DOHH2 (cell line): ENCODE data around the gene SSBP3.

Source experiments
- H3F3A ChIP-seq: fragments of 200-600 bp; sonication (generic), shearing (Covaris generic); 2 replicates; pipeline ENCODE4 v1.6.0; 2016; ENCODE audit warnings: antibody characterized with exemption, mild to moderate bottlenecking; ENCODE audit not compliant: control insufficient read depth, insufficient read depth
- H3K27ac ChIP-seq: fragments of 200-600 bp; sonication (generic); 2 replicates; pipeline ENCODE4 v1.5.1; 2014; ENCODE audit warnings: low read depth, mild to moderate bottlenecking, low read length, moderate library complexity
- H3K27me3 ChIP-seq: fragments of 200-600 bp; sonication (generic); 2 replicates; pipeline ENCODE4 v1.6.1; 2014; ENCODE audit warnings: mild to moderate bottlenecking, low read length, mixed read lengths; ENCODE audit not compliant: control insufficient read depth
- H3K36me3 ChIP-seq: fragments of 200-600 bp; sonication (generic); 2 replicates; pipeline ENCODE4 v1.6.1; 2014; ENCODE audit warnings: mild to moderate bottlenecking, low read length, moderate library complexity, mixed read lengths; ENCODE audit not compliant: control insufficient read depth
- H3K4me1 ChIP-seq: fragments of 200-600 bp; sonication (generic); 2 replicates; pipeline ENCODE4 v1.6.1; 2014; ENCODE audit warnings: mild to moderate bottlenecking, low read length, mixed read lengths; ENCODE audit not compliant: control insufficient read depth
- H3K4me2 ChIP-seq: fragments of 200-600 bp; sonication (generic); 2 replicates; pipeline ENCODE4 v1.6.0; 2014; ENCODE audit warnings: mild to moderate bottlenecking, low read length, moderate library complexity
- H3K4me3 ChIP-seq: fragments of 200-600 bp; sonication (generic); 2 replicates; pipeline ENCODE4 v1.5.1; 2014; ENCODE audit warnings: mild to moderate bottlenecking, low read length, mixed read lengths
- H3K79me2 ChIP-seq: fragments of 200-600 bp; sonication (generic); 2 replicates; pipeline ENCODE4 v1.6.1; 2014; ENCODE audit warnings: mild to moderate bottlenecking, low read length, mixed read lengths; ENCODE audit not compliant: control insufficient read depth
- H3K9me2 ChIP-seq: fragments of 200-600 bp; sonication (generic); replicated peaks from 2 replicates; pipeline ENCODE4 v1.6.1; 2014; ENCODE audit warnings: mild to moderate bottlenecking, low read length, mixed read lengths; ENCODE audit not compliant: control insufficient read depth
- H3K9me3 ChIP-seq: fragments of 200-600 bp; sonication (generic); 2 replicates; pipeline ENCODE4 v1.6.1; 2014; ENCODE audit warnings: antibody characterized with exemption, low read length, mixed read lengths; ENCODE audit not compliant: control insufficient read depth, insufficient read depth
- H4K20me1 ChIP-seq: fragments of 200-600 bp; sonication (generic); 2 replicates; pipeline ENCODE4 v1.6.0; 2014; ENCODE audit warnings: low read depth, mild to moderate bottlenecking, antibody characterized with exemption, low read length, moderate library complexity; ENCODE audit not compliant: control insufficient read depth, insufficient read depth
- CTCF ChIP-seq: fragments of 200-600 bp; sonication (generic); IDR thresholded peaks from one replicate; pipeline ENCODE4 v1.5.1; 2014; ENCODE audit warnings: antibody characterized with exemption, mild to moderate bottlenecking, low read depth, low read length; ENCODE audit not compliant: poor library complexity, severe bottlenecking
- EZH2phosphoT487 ChIP-seq: fragments of 200-600 bp; sonication (generic); IDR thresholded peaks from 2 replicates; pipeline ENCODE4 v1.6.1; 2017; ENCODE audit warnings: borderline replicate concordance, mild to moderate bottlenecking, antibody characterized with exemption, low read length, moderate library complexity, mixed read lengths

The SSBP3 gene

GRCh38 chr1:54271341-54271740 is 134.9 kb downstream of the SSBP3 start:
- H3K9me3 ChIP-seq: no peaks in the 10 kb centered on the region
- H3K4me1 ChIP-seq: peaks cover 15% of the 10 kb centered on the region
- no peaks in the 10 kb centered on the region for H3K36me3 ChIP-seq
- H3F3A ChIP-seq: no peaks in the 10 kb centered on the region
- no peak overlapping the region for H3K4me2 ChIP-seq
- no peak for TF ChIP-seq EZH2phosphoT487
- TF ChIP-seq CTCF: no peak
- H3K4me3 ChIP-seq: no peak overlapping the region
- no peaks in the 10 kb centered on the region for H4K20me1 ChIP-seq
- no peaks in the 10 kb centered on the region for H3K9me2 ChIP-seq
- H3K27ac ChIP-seq: no peak overlapping the region
- no peaks in the 10 kb centered on the region for H3K27me3 ChIP-seq
- no peaks in the 10 kb centered on the region for H3K79me2 ChIP-seq

DNA sequence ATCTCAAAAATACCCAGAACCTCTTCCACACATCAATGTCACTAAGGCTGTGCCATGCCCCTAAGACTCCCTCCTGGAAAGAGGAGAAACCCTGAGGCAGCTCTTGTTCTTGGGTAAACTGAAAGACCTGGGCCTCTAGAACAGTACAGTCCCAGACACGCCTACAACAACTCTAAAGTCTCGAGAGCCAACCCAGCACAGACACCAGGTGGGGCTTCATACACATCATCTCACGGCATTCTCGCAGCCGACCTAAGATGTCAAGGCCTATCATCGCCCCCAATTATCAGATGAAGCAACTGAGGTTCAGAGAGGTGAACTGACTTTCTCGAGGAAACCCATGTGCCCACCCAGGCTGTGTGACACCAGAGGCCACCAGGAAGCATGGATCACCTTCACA is 135.7 kb downstream of the SSBP3 start:
- Histone ChIP-seq H3K4me2 (no peak overlapping the region), H3K27me3 (no peaks in the 10 kb centered on the region), H3K27ac (no peak overlapping the region), H3K9me3 (no peaks in the 10 kb centered on the region), H3F3A (no peaks in the 10 kb centered on the region), H3K79me2 (no peaks in the 10 kb centered on the region), H3K4me3 (no peak overlapping the region), H3K36me3 (no peaks in the 10 kb centered on the region), H3K4me1 (peaks cover 15% of the 10 kb centered on the region), H3K9me2 (no peaks in the 10 kb centered on the region), H4K20me1 (no peaks in the 10 kb centered on the region)
- TF ChIP-seq EZH2phosphoT487: no peak
- TF ChIP-seq CTCF: no peak

GRCh38 chr1:54268762-54269297 is 137.4 kb downstream of the SSBP3 start:
- no peak for TF ChIP-seq EZH2phosphoT487
- no peak for TF ChIP-seq CTCF
- H3K4me1 ChIP-seq: peaks cover 13% of the 10 kb centered on the region
- no peaks in the 10 kb centered on the region for H3K9me3 ChIP-seq
- H3K27me3 ChIP-seq: no peaks in the 10 kb centered on the region
- H3K4me2 ChIP-seq: no peak overlapping the region
- no peaks in the 10 kb centered on the region for H3K9me2 ChIP-seq
- no peaks in the 10 kb centered on the region for H3K79me2 ChIP-seq
- H3K36me3 ChIP-seq: no peaks in the 10 kb centered on the region
- no peaks in the 10 kb centered on the region for H3F3A ChIP-seq
- no peak overlapping the region for H3K4me3 ChIP-seq
- H3K27ac ChIP-seq: no peak overlapping the region
- H4K20me1 ChIP-seq: no peaks in the 10 kb centered on the region
